Stimulated activated CD8-positive, alpha-beta memory T cell treated with anti-CD3 and anti-CD28 coated beads, Interleukin-12 subunit alpha, Interleukin-12 subunit beta, amount 100 ng/mL, for 24 hours (primary cell): ENCODE measurements around the gene SEC14L2.

Experiments
- DNase-seq: peaks from one replicate; pipeline ENCODE4 v3.0.0-alpha.2; 2020; ENCODE audit errors: extremely low read depth

The SEC14L2 gene

DNA sequence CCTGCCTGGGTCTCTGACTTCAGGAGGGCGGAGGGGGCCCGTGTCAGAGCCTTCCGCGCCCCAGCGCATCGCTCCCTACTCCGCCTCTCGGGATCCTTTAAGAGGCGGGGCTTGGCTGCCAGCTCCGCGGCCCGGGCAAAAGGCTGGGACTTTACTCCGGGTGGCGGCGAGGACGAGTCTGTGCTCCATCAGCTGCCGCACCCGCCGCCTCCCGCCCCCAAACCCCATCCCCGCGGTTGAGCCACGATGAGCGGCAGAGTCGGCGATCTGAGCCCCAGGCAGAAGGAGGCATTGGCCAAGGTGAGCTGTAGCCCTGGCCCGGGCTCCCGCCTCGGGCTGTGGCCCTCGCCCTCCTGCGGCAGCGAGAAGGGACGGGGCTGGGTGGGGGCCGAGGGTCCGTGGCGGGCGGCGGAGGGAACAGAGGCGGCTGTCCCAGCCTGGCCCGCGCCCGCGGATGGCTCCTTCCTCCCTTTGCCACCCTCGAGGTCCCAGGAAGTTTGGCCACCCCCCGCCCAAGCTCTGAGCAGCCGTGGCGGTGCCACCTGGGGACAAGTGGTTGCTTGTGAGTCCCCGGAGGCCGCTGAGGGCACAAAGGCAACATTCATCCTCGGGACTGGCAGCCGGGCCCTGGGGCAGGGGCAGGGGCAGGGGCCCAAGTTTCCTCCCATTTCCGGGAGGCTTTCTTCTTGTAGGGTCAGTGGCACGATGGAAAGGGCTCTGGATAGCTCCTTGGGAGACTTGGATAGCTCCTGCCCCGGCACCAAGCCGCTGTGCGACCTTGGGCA, at the start of gene SEC14L2:
Gene SEC14L2, plus strand, starts transcription at position 148 of the 785 bp plus-strand sequence. Its CDS starts 99 bp downstream, at position 247.
- DNase-seq: peak; percentile 26

DNA sequence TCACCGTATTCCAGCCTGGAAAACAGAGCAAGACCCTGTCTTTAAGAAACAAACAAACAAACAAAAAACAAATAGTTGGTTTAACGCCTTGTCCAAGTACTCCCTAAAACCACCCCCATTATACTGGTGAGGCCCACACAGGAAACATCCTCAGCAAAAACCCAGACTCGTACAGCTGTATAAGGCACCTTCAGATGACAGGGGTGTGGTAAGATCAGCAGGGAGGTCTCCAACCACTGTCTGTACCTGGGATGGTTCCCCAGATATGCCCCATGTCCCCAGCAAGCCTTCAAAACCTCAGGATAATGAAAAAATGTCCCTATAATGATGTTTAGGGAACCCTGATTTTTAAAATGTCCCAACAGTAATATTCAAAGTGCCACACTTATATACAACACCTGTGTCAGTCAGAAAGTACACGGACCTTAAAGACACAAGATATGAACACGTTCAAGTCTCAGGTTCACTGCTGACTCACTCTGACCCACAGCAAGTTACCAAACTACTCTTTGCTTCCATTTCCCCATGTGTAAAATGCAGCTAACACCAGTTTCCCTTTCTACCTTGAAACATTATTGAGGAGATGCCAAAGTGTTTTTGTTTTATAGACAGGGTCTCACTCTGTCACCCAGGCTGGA, 49.4 kb upstream of the SEC14L2 start:
- DNase-seq: no peak

DNA sequence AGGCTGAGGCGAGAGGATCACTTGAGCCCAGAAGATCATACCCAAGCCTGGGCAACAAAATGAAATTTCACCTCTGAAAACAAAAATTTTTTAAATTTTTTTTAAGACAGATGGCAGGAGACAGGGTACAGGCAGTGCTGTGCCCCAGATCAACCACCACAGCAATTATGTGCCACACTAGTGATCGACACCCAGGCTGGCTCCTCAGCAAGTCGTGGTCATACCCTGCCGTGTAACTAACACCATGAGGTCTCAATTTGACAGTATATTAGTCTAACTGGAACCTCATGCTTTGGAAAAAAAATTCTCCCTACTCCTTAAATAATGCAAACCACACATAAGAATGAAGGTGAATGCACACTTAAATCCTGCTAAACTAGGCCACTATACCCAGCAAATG, 48.4 kb upstream of the SEC14L2 start:
- DNase-seq: no peak

DNA sequence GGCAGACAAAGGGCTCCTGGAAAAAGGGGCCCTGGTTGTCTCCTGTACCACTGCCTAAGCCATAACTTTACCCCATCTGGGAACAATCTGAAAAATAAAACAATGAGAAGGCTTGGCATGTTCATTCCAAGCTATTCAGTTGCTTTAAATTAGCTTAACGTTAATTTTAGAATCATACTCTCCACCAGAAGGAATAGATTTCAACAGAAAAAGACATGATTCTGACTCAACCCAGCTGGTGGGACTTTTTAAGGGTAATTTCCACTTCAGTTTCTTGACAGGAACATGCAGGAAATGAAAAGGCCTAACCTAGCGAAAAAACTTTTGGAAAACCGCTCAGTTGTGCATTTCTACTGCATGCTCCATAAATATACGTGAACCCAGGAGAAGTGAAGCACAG, 48.0 kb upstream of the SEC14L2 start:
- no peak for DNase-seq

DNA sequence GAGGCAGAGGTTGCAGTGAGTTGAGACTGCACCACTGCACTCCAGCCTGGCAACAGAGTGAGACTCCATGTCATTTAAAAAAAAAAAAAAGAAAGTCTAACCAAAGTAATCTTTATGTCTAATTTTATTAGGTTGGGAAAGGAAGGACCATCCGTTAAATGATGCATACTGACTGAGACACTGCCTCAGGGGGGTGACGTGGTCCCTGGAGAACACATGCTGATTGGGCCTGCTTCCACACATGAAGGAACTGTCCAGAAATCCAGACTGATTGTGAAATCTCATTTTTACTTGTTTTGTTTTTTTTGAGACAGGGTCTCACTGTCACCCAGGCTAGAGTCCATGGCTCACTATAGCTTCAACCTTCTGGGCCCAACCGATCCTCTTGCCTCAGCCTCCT, 45.6 kb upstream of the SEC14L2 start:
- DNase-seq: no peak

DNA sequence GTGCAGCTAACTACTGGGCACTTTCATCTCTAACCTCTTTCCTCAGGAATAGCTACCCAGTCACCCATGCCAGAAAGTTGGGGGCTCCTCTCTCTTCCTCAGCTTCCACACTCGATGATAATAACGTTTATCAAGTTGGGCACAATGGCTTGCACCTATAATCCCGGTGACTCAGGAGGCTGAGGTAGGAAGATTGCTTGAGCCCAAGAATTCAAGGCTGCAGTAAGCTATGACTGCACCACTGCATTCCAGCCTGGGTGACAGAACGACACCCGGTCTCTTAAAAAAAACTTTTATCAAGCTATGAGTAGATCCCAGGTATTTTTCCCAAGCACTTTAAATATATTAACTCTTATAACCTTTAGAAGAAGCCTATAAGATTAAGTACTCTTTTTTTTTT, 42.2 kb upstream of the SEC14L2 start:
- no peak for DNase-seq

DNA sequence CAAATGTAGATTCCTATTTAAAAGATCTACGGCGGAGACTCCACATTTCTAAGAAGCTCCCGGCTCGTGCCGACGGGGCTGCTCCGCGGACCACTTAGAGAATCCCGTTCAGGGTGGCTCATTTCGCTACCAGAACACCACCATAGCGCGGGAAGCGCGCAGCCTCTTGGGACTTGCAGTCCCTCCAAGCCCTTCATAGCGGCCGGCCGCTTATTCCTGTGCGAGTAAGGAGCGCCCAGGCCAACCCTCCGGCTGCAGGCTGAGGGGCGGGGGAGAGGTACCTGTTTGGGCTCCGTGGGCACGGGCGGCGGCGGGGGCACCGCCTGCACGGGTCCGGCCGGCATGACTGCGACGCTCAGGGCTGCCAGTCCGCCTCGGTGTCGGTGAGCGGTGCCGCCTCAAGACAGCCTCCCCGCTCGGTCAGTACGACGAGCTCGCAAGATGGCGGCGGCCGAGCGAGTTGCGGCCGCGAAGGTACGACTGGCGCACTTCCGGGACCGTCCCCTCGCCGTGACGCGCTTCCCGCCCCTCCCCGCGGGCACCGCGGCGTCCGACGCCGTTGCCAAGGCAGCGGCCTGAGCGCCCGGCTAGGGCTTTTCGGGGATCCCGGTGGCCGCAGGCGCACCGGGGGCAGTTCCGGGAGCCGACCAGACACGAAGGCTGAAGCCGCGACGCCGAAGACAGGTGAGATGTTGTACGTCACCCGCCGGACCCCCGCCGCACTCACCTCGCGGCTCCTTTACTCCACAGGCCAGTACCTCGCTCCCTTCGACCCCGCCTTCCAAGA, 40.2 kb upstream of the SEC14L2 start, which contains the start of the genes CCDC157 and SF3A1:
Gene CCDC157, plus strand, starts transcription at position 559 of the 787 bp plus-strand sequence. CDS start 8,994 bp downstream, outside the sequence.
Gene SF3A1, minus strand, starts transcription at position 446 of the 787 bp plus-strand sequence. Its CDS starts 102 bp downstream, at position 344.
- peak; percentile 76 for DNase-seq

DNA sequence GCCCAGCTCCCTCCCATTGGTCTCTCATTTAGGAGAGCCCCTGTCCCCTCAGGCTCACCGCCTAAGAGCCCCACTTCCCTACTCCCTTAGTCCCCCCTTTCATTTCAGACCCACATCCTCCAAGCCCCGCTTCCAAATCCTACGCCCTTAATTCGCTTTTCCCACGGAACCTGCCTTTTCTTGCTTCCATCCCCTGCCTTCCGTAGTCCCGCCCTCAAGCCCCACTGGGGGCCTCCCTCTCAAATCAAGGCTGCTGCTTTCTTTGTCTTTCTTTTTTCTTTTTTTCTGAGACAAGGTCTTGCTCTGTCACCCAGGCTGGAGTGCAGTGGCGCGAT, 39.6 kb upstream of the SEC14L2 start:
- DNase-seq: no peak

DNA sequence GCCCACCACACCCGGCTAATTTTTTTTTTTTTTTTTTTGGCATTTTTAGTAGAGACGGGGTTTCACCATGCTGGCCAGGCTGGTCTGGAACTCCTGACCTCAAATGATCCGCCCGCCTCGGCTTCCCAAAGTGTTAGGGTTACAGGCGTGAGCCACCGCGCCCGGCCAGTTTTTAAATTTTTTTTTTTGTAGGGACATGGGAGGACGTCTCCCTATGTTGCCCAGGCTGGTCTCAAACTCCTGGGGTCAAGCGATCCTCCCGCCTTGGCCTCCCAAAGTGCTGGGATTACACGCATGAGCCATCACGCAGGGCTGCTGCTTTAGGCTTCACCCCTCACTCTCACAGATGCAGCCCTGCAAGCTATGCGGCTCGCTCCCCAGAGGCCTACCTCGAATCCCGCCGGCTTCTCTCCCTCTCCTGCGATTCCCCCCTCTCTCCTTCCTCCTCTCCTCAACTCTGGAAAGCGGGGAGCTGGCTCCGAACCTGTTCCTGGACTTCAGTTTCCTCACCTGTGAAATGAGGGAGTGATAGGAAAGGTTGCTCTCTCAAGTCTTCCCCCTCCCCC, 39.1 kb upstream of the SEC14L2 start:
- no peak for DNase-seq

DNA sequence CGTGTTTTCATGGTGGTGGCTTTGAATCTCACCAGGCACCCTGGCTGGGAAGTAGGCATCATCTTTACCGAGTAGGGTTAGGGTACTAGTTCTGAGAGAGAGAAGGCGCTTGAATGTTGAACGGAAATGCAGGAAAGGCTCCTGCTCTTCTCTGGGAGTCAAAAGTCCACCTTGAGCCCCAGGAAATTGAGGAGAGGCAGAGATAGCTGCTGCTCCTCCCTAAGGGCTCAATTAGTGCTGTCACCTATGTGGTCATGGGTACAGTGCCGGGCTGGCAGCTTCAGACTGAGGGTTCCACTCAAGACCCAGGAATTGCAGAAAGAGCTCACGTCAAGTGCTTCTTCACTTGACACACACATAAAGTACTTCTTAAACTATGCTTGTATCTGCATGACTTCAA, 38.3 kb upstream of the SEC14L2 start:
- DNase-seq: no peak

DNA sequence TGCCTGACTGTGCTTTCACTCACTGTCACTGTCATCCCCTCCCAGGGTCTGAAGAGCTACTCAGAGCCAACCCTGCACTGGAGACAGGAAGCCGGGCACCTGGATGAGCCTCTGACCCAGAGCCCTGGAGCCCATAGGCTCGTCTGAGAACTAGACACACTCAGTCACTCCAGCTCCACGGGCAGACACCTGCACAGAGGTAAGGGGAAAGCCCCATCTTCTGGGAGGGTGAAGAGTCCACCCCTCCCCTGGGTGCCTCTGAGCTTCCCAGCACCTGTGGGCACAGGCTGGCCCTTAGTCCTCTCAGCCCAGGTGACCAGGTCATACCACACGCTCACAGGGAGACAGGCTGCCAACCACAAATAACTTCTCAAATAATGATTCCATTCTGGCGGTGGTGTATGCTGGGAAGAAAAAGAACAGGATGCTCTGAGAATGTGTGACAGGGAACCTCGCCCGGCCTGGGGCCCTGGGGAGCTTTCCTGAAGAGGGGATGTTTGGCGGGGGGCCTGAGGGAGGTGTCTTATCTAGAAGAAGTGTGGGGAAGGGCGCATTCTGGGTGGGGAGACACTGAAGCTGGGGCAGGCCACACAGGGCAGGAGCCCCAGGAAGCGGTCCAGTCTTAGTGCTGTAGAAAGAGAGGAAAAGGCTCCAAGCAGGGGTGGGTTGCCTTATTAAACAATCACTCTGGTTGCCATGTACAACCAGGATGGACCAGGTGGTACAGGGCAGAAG, 34.7 kb upstream of the SEC14L2 start:
- no peak for DNase-seq

DNA sequence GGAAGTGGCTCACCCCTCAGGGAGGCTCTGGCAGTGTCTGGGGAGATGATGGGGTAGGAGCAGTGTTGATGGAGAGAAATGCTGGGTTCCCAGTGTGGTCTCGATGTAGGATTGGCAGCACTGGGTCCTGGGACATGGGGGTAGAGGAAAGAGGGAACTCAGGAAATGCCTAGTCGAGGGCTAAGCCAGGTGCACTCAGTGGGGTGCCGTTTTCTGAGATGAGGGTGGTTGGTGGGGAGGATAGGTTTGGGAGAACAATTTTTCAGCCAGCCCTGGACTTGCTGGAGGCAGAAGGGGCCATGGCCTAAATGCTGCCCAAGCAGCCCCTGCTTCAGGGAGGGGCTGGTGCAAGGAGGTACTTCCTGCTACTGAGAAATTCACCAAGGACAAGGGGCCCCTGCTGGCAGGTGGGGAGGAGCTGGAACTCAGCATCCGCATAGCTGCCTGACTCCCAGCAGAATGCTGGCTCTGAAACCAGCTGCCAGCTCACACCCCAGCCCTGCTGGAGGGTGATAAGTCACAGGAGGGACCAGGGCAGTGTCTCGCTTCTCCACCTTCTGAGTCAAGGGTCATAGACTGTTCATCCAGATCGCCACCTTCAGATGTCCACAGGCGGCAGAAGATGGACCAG, 34.1 kb upstream of the SEC14L2 start:
- DNase-seq: no peak

DNA sequence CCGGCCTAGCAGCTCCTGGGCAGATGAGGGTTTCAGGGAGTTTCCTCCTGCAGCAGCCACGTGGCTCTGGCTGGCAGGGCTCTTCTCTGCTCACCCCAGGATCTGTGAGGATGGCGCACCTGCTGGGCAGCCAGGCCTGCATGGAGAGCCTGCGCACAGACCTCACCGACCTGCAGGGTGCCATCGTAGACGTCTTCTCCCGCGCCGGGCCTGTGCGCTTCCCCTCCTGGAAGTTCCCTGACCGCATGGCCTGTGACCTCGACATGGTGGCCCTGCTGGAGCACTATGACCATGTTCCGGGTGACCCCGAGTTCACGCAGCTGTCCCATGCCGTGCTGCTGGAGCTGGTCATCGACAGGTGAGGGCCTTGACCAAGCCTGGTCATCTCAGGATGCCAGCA, 30.9 kb upstream of the SEC14L2 start:
- no peak for DNase-seq

DNA sequence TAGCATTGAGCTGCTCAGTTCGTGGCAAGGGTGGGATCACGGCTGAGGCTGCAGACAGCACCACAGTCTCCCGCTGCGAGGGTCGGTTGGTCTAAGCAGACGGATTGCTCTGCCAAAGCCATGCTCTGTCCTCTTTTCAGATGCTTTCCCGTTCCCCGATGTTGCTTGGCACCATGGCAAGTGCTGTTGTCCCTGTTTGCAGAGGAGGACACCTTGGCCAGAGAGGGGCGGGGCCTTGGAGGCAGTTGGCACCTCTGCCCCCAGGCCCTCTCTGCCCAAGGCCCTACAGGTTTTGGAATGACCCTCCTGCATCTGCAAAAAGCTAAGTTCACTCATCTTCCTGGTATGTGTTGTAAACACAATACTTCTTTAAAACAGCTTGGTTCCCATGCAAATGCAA, 28.4 kb upstream of the SEC14L2 start:
- no peak for DNase-seq

DNA sequence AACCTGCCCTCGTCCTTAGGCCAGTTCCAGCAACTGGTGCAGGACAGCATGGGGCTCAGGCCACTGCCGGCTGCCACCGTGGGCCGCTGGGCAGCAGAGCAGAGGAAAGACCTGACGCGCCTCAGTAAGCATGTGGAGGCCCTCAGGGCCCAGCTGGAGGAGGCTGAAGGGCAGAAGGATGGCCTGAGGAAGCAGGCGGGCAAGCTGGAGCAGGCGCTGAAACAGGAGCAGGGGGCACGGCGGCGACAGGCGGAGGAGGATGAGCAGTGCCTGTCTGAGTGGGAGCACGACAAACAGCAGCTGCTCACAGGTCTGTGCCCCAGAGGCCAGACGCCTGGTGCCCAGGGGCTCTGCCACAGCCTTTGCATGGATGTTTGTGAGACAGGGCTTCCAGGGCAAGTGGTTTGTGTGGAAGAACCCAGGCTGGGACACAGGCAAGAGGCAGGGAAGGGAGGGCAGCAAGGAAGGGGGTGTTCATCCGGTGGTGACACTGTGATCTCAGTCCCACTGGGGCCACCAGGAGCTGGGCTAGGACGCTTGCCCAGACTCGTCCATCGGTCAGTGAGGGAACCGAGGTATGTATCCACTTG, 26.1 kb upstream of the SEC14L2 start:
- DNase-seq: no peak

DNA sequence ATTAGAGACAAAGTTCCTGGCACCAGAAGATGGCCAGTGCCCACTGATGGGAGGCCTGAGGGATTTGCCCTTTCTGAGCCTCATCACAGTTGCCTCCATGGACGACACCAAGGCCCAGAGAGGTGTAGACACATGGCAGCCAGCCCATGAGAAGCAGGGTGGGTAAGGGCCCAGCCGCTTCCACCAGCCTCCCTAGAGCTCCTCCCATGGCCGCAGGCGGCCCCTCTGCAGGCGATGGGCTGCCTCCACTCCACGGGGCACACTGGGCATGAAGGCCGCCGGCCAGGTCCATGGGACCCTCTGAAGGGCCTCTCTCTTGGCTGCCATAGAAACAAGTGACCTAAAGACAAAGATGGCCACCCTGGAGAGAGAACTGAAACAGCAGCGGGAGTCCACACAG, 25.5 kb upstream of the SEC14L2 start:
- DNase-seq: no peak

DNA sequence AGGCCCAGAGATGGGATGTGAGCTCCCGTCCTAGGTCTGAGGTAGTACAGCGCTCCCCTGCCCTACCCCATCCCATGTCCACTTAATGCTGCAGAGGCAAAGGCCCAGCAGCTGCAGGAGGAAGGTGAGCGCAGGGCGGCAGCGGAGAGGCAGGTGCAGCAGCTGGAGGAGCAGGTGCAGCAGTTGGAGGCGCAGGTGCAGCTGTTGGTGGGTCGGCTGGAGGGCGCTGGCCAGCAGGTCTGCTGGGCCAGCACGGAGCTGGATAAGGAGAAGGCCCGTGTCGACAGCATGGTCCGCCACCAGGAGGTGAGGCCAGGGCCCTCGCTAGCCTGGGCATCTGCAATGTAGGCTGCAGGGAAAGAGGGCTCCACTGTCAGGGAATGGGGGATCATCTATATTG, 24.8 kb upstream of the SEC14L2 start:
- DNase-seq: no peak

DNA sequence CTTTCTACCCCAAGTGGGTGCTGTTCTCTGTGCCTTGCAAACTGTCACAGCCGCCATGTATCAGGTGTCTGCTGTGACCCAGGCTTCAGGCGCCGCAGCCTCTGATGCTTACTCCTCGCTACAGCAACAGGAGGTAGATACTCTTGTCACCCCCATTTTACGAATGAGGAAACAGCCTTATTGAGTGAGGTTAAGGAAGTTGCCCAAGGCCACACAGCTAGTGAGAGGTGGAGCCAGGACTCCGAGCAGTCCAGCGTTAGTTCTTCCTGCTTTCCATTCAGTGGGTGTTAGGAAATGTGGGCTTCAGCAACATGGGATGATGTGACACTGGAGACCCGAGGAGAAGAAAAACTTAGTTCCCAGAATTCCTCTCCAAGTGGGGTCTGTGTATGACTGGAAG, 23.9 kb upstream of the SEC14L2 start:
- no peak for DNase-seq

DNA sequence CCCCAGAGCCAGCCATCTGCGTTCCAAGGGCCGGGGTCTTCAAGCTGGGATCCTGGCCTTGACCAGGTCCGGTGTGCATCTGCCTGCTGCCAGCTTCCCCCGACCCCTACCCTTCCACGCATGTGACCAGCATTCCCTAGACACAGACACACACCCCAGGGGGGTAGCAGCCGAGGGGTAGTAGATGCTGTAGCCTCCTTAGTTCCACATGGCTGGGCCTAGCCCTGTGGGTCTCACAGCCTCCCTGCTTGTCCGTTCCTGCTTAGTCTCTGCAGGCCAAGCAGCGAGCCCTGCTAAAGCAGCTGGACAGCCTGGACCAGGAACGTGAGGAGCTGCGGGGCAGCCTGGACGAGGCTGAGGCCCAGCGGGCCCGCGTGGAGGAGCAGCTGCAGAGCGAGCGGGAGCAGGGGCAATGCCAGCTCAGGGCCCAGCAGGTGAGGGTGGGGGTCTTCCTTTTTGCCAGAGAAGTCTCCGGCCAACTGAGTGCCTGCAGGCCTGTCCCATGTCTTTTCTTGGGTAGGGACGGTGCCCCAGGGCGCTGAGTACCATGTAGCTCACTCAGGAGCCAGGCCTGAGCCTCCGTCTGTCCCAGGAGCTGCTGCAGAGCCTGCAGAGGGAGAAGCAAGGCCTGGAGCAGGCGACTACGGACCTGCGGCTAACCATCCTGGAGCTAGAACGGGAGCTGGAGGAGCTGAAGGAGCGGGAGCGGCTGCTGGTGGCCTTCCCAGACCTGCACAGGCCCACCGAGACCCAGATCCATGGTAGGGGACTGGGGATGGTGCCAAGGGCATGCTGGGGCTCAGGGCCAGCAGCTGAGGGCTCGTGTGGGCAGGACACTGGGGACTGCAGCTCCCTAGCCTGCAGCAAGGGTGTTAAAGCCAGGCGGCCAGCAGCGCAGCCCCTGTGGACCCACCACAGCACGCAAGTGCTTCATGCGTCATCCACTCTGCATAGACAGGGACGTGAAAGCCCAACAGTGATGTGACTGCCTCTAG, 23.2 kb upstream of the SEC14L2 start:
- DNase-seq: no peak
